GM19455 (cell line): ENCODE data around the gene STPG3.
"Not testable (repeated sequence)": the region's sequence is repeated elsewhere in the genome, so short reads cannot be mapped to it uniquely, and the experiment has no call there.

Source experiments
- ATAC-seq: cut with Tn5 transposase; IDR thresholded peaks from one replicate; pipeline ENCODE4 v1.9.1; 2021; ENCODE audit not compliant: unreplicated experiment

Gene STPG3

DNA sequence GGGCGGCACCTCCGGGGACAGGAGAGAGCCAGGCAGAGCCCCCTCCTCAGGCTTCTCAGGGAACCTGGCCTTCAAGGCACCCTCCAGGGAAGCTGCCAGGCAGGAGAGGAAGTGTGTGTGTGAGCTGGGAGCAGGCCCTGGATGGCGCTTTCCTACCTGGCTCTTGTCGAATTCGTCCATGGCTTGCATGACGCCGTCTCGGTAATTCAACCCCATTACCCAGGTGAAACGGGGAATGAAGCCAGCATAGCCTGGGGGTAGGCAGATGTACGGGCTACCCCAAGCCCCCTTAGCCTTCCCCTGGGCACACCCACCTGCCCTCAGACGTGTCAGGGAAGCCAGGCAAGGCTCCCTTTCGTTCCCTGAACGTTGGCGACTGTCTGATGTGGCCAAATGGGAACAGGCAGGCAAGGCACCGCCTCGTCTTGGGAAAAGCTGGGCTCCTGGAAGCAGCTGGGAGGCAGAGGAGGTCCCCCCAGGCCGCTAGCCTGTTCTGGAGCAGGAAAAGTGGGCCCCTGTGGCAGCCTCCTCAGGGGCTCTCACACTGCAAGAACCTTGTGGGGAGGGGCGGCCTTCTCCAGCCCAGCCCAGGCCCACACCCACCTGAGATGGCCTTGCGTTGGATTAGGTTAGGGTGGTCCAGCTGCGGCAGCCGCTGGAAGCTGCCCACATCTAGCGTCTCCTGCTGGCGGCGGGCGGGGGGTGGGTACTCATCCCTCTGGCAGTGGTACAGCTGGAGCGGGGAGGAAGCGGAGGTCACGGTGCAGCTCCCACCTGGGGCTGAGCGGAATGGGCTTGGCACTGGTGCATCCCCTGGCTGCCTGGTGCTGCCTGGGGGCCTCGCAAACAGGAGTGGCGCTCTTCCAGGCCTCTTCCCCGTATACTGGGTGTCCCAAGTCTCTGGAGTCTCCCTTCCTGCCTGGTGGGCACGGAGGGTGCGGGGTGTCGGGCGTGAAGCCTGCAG is 6.3 kb upstream of the STPG3 start:
- no peak for ATAC-seq

DNA sequence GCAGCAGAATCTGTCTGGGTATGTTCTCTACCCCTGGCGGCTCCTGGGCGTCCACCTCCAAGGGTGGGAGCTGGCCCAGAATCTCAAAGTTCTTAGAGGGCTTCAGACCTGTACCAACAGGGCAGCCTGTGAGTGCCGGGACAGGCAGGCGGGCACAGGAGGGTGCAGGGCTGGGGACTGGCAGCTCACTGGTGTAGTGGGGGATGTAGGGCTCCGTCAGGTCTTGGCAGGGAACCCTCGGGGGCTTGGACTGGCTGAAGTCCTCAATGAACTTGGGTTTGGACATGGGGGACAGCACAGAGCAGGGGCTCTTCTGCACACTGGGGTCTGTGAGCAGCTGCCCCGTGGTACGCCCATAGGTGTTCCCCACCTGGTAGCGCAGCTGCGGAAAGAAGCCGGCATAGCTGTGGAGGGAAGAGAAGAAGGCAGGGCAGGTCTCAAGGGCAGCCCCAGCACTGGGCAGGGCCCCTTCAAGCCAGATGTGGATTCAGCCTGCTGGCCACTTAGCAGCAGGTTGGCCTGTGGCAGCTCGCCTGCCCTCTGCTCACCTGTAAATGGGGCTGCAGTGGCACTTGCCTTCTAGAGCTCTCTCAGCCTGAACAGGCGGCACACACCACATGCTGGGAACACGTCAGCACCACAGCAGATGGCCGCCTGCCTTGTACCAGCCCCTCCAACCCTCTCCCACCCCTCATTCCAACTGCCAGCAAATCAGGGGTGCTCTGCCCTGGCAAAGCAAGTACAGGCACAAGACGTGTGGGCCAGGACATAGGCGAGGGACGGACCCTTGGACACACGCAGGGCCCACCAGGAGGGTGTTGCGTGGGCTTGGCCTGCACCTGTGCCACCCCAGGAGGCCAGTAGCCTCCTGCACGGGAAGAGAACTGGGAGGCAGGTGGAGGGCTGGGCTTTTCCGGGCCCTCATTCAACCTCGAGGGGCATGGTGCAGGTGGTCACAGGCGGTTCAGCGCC is 5.3 kb upstream of the STPG3 start:
- ATAC-seq = no peak

DNA sequence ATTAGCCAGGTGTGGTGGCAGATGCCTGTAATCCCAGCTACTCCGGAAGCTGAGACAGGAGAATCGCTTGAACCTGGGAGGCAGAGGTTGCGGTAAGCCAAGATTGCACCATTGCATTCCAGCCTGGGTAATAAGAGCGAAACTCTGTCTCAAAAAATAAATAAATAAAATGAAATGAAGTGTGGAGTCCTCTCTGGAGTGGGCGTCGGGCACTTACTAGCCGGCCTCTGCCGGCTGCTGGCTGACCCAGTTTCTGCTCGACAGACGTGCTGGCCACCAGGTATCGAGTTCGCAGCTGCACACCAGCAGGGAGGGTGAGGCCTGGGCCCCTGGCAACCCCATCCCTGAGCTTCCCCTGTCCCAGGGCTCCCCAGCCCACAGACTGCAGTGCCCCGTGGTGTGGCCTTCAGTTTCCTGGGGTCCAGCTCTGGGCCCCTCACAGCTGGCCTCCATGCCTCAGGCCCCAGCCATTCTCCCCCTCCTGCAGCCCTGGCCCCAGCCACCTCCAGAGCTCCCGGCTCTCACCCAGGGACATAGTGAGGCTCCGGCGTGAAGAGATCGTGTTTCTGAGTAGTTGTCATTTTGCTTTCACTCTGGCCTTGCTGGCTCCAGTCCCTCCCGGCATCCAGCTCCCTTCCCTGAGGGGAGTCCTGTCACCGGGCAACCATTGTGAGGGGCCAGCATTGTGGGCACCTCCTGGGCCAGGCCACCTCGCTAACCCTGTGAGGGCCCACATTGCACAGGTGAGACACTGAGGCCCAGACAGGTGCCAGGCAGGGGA is 3.8 kb upstream of the STPG3 start:
- ATAC-seq = no peak

DNA sequence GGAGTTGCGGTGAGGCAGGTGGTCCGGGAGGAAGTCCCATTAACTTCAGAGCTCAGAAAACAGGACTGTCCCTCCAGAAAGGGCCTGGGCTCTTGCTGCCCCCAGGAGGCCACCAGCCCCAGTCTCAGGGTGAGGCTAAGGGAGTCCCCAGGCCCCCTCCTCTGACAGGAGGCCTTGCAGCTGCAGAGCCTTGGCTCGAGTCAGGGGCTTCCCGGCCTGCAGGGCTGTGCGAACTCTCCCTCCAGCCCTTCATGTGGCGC is 3.2 kb upstream of the STPG3 start:
- ATAC-seq = no peak

DNA sequence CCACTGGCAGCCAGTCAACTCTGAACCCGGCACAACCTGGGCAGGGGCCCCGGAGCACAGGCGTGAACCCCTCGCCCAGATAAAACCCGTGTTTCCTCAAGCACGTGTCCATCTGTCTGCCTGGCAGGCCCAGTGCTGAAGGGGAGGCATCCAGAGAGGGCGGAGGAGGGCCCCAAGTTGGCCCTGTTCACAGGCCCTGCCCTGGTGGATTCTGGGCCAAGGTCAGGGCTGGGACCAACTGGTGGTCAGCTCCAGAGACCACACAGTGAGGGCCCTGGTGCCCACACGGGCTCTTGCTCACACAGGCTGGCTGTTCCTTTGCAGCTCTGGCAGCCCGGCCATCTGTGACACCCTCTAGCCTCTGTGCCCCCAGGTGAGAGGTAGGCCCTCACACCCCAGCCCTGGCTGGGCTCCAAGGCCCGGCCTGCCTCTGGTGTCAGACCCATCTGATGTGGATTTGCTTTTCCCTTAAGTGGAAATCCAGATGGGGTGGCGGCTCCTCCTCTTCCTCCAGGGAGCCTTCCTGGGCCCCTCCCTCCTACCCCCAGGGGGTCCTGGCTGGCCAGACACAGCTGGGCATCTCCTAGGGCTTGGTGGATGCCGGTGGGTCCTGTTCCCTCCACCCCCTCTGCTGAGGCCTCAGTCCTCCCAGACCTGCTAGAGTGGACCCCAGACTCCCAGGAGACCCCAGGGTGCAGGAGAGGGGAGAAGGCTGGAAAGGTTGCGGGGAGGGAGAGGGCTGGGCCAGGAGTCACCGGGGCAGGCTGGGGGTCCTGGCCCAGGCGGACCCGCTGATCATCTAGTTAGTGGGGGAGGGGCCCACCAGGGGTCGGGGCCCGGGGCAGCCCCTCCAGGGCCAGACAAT is 525 bp upstream of the STPG3 start:
- no peak for ATAC-seq

DNA sequence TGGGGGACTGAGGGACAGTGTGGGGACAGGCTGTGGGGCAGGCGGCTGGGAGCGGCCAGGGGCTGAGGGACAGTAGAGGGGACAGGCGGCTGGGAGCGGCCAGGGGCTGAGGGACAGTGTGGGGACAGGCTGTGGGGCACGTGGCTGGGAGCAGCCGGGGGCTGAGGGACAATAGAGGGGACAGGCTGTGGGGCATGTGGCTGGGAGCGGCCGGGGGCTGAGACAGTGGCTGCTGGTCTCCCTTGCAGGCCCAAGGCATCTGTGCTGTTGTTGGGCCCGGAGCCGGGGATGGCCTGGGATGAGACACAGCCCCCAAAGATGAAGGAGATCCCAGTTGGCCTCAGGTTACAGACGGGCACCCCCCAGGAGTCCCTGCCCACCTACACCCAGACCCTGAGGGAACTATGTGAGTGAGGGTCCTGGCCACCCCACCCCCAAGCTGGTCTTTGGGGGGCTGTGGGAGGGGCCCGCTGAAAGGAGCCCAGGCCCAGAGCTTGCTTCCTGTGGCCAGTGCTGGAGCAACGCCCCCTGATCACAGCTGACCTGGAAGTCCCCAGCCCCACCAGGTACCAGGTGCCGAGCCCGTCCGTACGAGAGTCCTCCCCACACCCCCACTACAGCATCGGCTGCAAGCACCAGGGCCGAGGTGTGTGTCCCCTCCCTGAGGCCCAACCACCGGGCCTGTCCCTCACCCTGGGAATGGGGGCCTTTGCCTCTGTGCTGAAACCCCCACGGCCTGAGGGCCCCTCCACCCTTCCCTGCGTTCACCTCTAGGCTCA is 593 bp downstream of the STPG3 start:
- ATAC-seq = no peak

DNA sequence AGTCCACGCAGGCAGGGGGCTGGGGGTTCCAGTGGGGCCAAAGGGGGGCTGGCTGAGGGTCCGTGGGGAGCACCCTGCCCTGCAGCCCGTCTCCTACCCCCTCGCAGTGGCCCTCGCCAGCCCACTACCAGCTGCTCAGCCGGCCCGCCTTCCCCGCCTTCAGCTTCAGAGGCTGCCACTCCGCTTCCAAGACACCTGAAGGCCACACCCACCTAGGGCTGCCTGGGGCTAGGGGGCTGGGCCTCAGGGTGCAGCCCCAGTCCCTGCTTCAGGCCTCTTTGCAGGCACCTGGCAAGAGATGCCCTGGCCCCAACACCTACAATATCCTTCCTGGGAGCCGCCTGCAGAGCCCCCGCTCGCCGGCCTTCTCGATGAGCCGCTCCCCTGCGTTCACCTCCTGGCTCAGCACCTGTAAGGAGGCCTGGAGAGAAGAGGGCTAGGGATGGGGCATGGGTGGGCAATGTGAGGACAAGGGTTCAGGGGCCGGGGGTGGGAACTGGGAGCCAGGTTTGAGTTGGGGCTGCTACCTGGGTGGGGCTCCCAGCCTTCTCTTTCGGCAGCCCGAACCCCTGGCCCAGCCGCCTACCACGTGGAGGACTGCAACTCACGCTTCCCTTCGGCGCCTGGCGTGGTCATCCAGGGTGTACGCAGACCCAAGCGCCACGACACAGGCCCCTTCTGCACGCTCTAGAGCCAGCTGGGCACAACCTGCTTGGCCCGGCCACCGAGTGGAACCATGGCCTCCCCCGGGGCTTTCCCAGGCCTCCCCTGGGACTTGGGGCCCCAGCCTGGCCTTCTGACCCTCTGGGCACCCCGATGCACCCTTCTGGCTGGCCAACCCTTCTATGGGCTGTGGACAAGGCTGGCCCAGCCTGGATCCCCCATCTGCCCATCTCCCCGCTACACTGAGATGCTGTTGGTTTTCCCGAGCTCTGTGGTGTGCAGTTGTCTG is 1.7 kb downstream of the STPG3 start:
- ATAC-seq = no peak

DNA sequence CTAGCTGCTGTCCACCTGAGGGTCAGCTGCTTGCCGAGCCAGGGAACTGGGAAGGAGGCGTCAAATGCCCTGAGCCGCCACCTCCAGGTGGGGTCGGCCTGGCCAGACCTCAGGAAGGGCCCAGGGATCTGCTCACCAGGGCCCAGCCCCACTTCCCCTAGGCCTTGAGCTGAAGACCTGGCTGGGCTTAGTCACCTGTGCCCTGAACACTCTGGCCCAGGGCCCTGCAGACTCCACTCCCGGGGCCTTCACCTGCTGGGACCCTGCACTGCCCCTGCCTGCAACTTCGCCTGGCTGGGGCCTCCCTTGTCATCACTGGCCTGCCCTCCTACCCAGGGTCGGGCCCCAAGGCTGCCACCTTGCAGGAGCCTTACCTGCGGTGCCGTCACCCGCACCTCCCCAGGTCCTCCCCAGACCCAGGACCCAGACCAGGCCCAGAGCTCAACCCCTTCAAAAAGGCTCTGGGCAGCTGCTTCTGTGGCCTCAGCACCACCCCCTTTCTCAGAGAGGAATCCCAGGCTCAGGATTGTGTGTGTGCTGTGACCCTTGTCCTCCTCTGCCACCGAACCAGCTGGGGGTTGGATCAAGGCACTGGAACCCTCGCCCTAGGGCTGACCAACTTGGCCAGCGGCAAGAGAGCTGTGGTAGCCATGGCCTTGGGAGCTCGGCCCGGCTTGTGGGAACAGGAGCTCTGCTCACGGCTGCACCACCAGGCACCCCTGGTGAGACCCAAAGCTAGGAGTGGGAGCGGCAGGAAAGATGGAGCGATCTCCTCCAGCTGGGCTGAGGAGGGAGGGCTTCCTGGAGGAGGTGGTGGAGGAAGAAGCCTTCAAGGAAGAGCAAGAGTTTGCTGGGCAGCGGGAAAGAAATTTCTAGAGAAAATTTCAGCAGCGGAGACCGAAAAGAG is 2.9 kb downstream of the STPG3 start:
- no peak for ATAC-seq

DNA sequence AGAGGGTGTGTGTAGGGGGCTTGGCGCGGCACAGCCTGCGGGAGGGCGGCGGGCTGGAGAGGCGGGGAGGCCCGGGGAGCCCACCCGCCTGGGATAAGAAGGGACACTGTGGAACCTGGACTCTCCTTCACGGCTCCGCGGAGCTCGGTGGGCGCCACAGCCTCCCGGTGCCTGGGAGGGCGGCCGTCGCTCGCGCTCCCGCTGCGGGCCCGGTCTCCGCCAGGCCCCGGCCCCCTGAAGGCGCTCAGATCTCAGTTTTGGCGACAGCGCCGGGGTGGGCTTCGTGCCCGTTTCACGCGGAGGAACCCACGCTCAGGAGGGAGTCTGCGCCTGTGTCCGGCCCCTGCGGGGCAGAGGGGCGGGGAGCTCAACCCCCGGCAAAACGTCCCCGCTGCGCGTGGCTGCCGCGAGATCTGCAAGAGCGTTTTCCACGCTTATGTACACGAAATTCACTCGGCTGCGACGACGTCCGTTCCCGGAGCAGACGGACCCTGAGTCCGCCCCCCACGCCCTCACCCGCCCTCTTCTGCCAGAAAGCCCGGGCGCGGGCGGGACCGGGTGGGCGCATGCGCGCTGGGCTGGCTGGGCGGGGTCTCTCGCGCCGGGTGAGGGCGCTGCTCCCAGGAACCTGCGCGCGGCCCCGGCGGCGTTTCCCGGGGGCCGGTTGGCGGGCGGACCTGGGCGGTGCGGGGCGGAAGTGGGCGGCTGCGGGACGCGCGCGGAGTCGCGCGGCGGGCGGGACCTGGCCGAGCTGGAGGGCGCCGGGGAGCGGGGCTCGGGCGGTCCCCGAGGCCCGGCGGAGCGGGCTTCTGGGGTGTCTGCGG is 3.8 kb downstream of the STPG3 start, which contains the start of gene NELFB:
Gene NELFB (plus strand): TSS at position 704 of the 824 bp plus-strand sequence.
- peak; percentile 67 for ATAC-seq

DNA sequence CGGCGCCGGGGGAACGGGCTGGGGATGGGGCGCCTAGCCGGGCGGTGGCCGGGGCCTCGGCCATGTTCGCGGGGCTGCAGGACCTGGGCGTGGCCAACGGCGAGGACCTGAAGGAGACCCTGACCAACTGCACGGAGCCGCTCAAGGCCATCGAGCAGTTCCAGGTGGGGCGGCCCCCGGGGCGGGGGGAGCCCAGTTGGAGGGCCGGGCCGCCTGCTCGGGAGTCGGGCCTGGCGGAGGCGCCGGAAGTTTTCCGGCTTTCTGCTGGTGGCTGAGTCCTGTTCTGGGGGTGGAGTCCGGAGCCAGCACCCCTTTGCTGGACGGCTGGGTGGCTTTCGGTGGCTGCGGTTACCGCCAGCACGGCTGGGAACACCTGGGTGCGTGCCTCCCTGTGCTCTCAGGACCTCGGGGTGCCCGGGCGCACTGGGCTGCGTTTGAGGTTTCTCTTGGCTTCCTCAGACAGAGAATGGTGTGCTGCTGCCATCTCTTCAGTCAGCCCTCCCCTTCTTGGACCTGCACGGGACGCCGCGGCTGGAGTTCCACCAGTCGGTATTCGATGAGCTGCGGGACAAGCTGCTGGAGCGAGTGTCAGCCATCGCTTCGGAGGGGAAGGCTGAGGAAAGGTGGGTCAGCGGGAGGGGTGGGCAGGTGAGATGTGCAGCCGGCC is 4.5 kb downstream of the STPG3 start:
- no peak for ATAC-seq

DNA sequence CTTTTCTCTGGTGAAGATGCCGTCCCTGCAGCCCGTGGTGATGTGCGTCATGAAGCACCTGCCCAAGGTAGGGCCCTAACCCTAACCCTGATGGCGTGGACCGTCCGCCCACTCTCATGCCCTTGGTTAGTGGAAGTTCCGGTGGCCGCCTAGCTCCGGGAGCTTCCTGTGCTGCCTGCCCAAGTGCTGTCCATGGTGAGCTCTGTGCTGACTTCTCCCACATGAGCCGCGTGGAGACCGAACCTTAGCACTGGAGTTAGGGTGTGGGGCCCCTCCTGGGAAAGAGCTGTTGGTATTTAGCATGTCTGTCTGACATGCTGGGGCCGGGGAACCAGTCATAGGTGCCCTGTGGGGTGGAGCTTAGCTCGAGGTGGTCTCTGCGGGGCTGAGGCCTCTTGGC is 5.3 kb downstream of the STPG3 start:
- ATAC-seq = no peak

DNA sequence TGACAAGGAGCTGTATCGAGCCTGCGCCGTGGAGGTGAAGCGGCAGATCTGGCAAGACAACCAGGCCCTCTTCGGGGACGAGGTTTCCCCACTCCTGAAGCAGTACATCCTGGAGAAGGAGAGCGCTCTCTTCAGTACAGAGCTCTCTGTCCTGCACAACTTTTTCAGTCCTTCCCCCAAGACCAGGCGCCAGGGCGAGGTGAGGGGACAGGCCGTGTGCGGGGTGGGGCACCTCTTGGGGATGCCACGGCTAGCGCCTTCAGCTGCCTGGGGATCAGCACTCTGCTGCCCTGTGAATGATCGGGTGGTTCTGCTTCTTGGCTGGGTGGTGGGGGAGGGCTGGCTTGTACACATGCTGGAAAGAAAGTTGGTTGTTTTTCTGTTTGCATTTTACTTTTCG is 5.8 kb downstream of the STPG3 start:
- ATAC-seq = no peak

DNA sequence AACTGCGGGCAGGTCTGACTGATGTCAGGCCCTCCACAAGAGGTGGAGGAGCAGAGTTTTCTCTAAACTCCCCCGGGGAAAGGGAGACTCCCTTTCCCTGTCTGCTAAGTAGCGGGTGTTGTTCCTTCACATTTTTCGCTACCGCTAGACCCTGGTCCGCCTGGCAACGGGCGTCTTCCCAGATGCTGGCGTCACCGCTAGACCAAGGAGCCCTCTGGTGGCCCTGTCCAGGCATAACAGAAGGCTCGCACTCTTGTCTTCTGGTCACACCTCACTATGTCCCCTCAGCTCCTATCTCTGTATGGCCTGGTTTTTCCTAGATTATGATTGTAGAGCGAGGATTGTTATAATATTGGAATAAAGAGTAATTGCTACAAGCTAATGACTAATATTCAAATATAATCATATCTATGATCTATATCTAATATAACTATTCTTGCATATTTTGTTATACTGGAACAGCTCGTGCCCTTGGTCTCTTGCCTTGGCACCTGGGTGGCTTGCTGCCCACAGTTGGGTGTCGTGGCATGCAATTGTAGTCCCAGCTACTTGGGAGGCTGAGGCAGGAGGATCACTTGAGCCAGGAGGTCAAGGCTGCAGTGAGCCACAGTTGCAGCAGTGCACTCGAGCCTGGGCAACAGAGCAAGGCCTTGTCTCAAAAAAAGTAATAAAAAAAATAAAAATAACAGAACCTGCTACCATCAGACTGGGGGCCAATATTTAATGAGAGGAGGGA is 11.3 kb downstream of the STPG3 start:
- ATAC-seq = not testable (repeated sequence)

DNA sequence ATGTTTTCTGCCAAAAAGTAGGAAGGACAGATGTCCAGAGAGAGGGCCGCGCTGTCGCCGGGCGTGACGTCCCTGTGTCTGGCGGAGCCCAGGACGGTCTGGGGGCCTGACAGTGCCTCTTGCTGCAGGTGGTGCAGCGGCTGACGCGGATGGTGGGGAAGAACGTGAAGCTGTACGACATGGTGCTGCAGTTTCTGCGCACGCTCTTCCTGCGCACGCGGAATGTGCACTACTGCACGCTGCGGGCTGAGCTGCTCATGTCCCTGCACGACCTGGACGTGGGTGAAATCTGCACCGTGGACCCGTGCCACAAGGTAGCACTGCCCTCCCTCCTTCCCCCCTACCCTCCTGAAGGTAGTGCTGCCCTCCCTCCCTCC is 11.8 kb downstream of the STPG3 start:
- ATAC-seq = no peak

DNA sequence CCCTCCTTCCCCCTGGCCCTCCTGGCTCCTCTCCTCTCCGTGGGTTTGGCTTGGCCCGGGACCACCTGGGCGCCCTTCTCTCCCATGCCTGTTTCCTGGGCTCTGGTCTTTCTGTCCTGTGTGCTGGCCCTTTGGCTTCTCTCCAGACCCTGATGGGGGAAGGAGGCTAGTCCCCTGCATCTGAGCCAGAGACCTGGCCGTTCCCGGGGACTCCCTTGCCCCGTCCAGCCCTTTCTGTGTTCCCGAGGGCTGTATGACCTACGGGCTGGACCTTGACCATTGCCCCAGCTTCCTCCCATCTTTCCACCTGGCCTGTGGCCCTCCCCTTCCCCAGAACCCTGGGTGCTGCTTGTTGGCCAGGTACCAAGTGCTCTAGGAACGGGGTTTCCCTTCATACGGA is 12.4 kb downstream of the STPG3 start:
- no peak for ATAC-seq
